Neural progenitor cell (in vitro differentiated cells): ENCODE results near the gene RDX. TPM values are rescaled to one million over a fixed set of nuclear protein-coding genes. Genes with fewer than 3 reads are reported as not detected.

ENCODE experiments used
- DNase-seq: peaks from one replicate; pipeline ENCODE4 v3.0.0-alpha.2; 2016; ENCODE audit warnings: low spot score
- H2AFZ ChIP-seq: fragments of 200-600 bp; sonication (generic); replicated peaks from 2 replicates; pipeline ENCODE4 v1.6.1; 2016; ENCODE audit warnings: antibody characterized with exemption
- H3F3A ChIP-seq: fragments of 200-600 bp; sonication (generic); 2 replicates; pipeline ENCODE4 v1.6.1; 2016; ENCODE audit warnings: antibody characterized with exemption, low read depth
- H3K27ac ChIP-seq: fragments of 200-600 bp; sonication (generic); 2 replicates; pipeline ENCODE4 v1.5.1; 2016; ENCODE audit warnings: mild to moderate bottlenecking
- H3K27me3 ChIP-seq: fragments of 200-600 bp; sonication (generic); 2 replicates; pipeline ENCODE4 v1.6.1; 2016; ENCODE audit warnings: mild to moderate bottlenecking, moderate library complexity
- H3K36me3 ChIP-seq: fragments of 200-600 bp; sonication (generic); 2 replicates; pipeline ENCODE4 v1.5.1; 2016
- H3K4me1 ChIP-seq: fragments of 200-600 bp; sonication (generic); 2 replicates; pipeline ENCODE4 v1.6.1; 2016; ENCODE audit warnings: mixed run types
- H3K4me2 ChIP-seq: fragments of 200-600 bp; sonication (generic); 2 replicates; pipeline ENCODE4 v1.6.1; 2016
- H3K4me3 ChIP-seq: fragments of 200-600 bp; sonication (generic); 2 replicates; pipeline ENCODE4 v1.5.1; 2016
- H3K79me2 ChIP-seq: fragments of 200-600 bp; sonication (generic); 2 replicates; pipeline ENCODE4 v1.6.1; 2016; ENCODE audit warnings: low read depth
- H3K9ac ChIP-seq: fragments of 200-600 bp; sonication (generic); 2 replicates; pipeline ENCODE4 v1.6.1; 2016
- H3K9me3 ChIP-seq: fragments of 200-600 bp; sonication (generic); 2 replicates; pipeline ENCODE4 v1.5.1; 2016; ENCODE audit warnings: low read depth
- H4K20me1 ChIP-seq: fragments of 200-600 bp; sonication (generic); 2 replicates; pipeline ENCODE4 v1.6.1; 2016; ENCODE audit warnings: low read depth
- H3K27ac Mint-ChIP-seq: 3 replicates; pipeline ENCODE4 v1.8.0; 2021; ENCODE audit warnings: mixed read lengths
- H3K27me3 Mint-ChIP-seq: 2 replicates; pipeline ENCODE4 v1.8.0; 2022; ENCODE audit warnings: low read depth, mild to moderate bottlenecking, inconsistent platforms, moderate library complexity, mixed read lengths; ENCODE audit not compliant: insufficient read depth
- H3K36me3 Mint-ChIP-seq: 3 replicates; pipeline ENCODE4 v1.8.0; 2021; ENCODE audit warnings: mixed read lengths
- H3K4me1 Mint-ChIP-seq: 3 replicates; pipeline ENCODE4 v1.8.0; 2021; ENCODE audit warnings: mixed read lengths
- H3K4me3 Mint-ChIP-seq: 3 replicates; pipeline ENCODE4 v1.8.0; 2021; ENCODE audit warnings: mild to moderate bottlenecking, moderate library complexity, mixed read lengths
- H3K9me3 Mint-ChIP-seq: 3 replicates; pipeline ENCODE4 v1.8.0; 2020; ENCODE audit warnings: mixed read lengths
- CTCF ChIP-seq: fragments of 200-600 bp; sonication (generic); IDR thresholded peaks from 2 replicates; pipeline ENCODE4 v1.5.1; 2017; ENCODE audit warnings: antibody characterized with exemption, mild to moderate bottlenecking
- EZH2 ChIP-seq: fragments of 200-600 bp; sonication (generic); IDR thresholded peaks from 2 replicates; pipeline ENCODE4 v1.6.1; 2017; ENCODE audit warnings: antibody characterized with exemption, mild to moderate bottlenecking, moderate library complexity
- EZH2phosphoT487 ChIP-seq: fragments of 200-600 bp; sonication (generic); IDR thresholded peaks from 2 replicates; pipeline ENCODE4 v1.6.1; 2017; ENCODE audit warnings: antibody characterized with exemption
- total RNA-seq: library from RNA; depleted of rRNA; stranded (reverse); fragments of >200 nt; gene quantifications from 2 replicates; pipeline ENCODE4 v1.2.3, GENCODE V29; 2015; ENCODE audit warnings: low replicate concordance

Gene RDX
- total RNA-seq, 1 donor from 2014 or later = 199 TPM

- Mint-ChIP-seq H3K27me3 (peaks cover 5% of the 10 kb centered on the region), H3K4me3 (no peak overlapping the region), H3K36me3 (peaks cover 36% of the 10 kb centered on the region), H3K4me1 (no peaks in the 10 kb centered on the region), H3K27ac (no peak overlapping the region), H3K9me3 (no peaks in the 10 kb centered on the region)
- Histone ChIP-seq H3K4me1 (no peaks in the 10 kb centered on the region), H2AFZ (no peak overlapping the region), H4K20me1 (peaks cover 19% of the 10 kb centered on the region), H3K4me2 (no peak overlapping the region), H3K36me3 (peaks cover 16% of the 10 kb centered on the region), H3K9me3 (no peaks in the 10 kb centered on the region), H3K9ac (no peak overlapping the region), H3K27me3 (no peaks in the 10 kb centered on the region), H3K79me2 (no peaks in the 10 kb centered on the region), H3K4me3 (no peak overlapping the region), H3F3A (no peaks in the 10 kb centered on the region), H3K27ac (no peak overlapping the region)
- TF ChIP-seq EZH2 (no peak), CTCF (no peak)
- DNase-seq = no peak
These were observed 131.1 kb downstream of the RDX start for GRCh38 chr11:110165039-110165925.

- Histone ChIP-seq H2AFZ (no peak overlapping the region), H3K4me1 (no peaks in the 10 kb centered on the region), H3K36me3 (peaks cover 16% of the 10 kb centered on the region), H3K4me2 (no peak overlapping the region), H3K27me3 (no peaks in the 10 kb centered on the region), H4K20me1 (peaks cover 32% of the 10 kb centered on the region), H3K9ac (no peak overlapping the region), H3K79me2 (no peaks in the 10 kb centered on the region), H3K9me3 (no peaks in the 10 kb centered on the region), H3F3A (no peaks in the 10 kb centered on the region), H3K27ac (no peak overlapping the region), H3K4me3 (no peak overlapping the region)
- TF ChIP-seq CTCF (no peak), EZH2 (no peak), EZH2phosphoT487 (no peak)
- peaks cover 5% of the 10 kb centered on the region for H3K27me3 Mint-ChIP-seq
- H3K9me3 Mint-ChIP-seq = no peaks in the 10 kb centered on the region
- peaks cover 3% of the 10 kb centered on the region for H3K4me1 Mint-ChIP-seq
- H3K36me3 Mint-ChIP-seq = peaks cover 47% of the 10 kb centered on the region
- H3K4me3 Mint-ChIP-seq = no peak overlapping the region
- H3K27ac Mint-ChIP-seq = no peak overlapping the region
- DNase-seq = no peak
These were observed 134.2 kb downstream of the RDX start for GRCh38 chr11:110162216-110162615.

- no peaks in the 10 kb centered on the region for H3K27me3 ChIP-seq
- H3F3A ChIP-seq = no peaks in the 10 kb centered on the region
- H3K36me3 ChIP-seq = peaks cover 12% of the 10 kb centered on the region
- TF ChIP-seq EZH2phosphoT487 (no peak), CTCF (no peak), EZH2 (no peak)
- no peaks in the 10 kb centered on the region for H3K4me1 ChIP-seq
- H3K79me2 ChIP-seq = no peaks in the 10 kb centered on the region
- H4K20me1 ChIP-seq = peaks cover 33% of the 10 kb centered on the region
- Mint-ChIP-seq H3K4me3 (no peak overlapping the region), H3K4me1 (peaks cover 3% of the 10 kb centered on the region), H3K27me3 (peaks cover 5% of the 10 kb centered on the region), H3K36me3 (peaks cover 53% of the 10 kb centered on the region), H3K9me3 (no peaks in the 10 kb centered on the region), H3K27ac (no peak overlapping the region)
- H2AFZ ChIP-seq = no peak overlapping the region
- H3K9ac ChIP-seq = no peak overlapping the region
- H3K4me3 ChIP-seq = no peak overlapping the region
- DNase-seq = no peak
- no peak overlapping the region for H3K4me2 ChIP-seq
- no peaks in the 10 kb centered on the region for H3K9me3 ChIP-seq
- H3K27ac ChIP-seq = no peak overlapping the region
These were observed 135.4 kb downstream of the RDX start for GRCh38 chr11:110161061-110161460.
